Measurements from ENCODE around the gene MAJIN. TPM values are rescaled to one million over a fixed set of nuclear protein-coding genes. Genes with fewer than 3 reads are reported as not detected.

The MAJIN gene
- total RNA-seq, 2 donors from 2014 or later: 7.4 TPM; not detected in 1

DNA sequence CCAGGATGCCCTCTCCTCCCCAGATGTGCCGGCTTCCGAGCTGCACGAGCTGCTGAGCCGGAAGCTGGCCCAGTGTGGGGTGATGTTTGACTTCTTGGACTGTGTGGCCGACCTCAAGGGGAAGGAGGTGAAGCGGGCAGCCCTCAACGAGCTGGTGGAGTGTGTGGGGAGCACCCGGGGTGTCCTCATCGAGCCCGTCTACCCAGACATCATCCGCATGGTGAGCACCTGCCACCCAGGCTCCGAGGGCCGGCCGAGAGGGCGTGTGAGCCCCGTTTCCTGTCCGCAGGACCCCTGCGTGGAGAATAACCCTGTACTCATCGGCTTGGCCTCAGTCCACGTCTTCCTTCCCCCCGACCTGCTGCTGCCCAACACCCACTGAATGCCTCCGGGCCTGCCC, 45.2 kb downstream of the MAJIN start:
- DNase-seq (ENCODE audit: low spot score): no peak
- peaks cover 0 to 8% of the 10 kb centered on the region in 2 donors for H3K36me3 ChIP-seq
- 89% methylated on average over 21 of the region's 22 CpGs for whole genome bisulfite sequencing

GRCh38 chr11:64925536-64926436, 46.1 kb downstream of the MAJIN start:
- no peaks in the 10 kb centered on the region for H3K27me3 ChIP-seq (replicated peaks; ENCODE audit: insufficient read depth)
- no peak for DNase-seq (ENCODE audit: low spot score)
- WGBS: 60% methylated on average over 19 of the region's 24 CpGs
- H3K27ac ChIP-seq: no peak overlapping the region
- H3K36me3 ChIP-seq: peaks cover 0 to under 1% of the 10 kb centered on the region in 2 donors
- peak overlapping the region; percentile 97 to 98 for H3K4me3 ChIP-seq
- no peaks in the 10 kb centered on the region for H3K9me3 ChIP-seq
- peaks cover 7% of the 10 kb centered on the region for H3K4me1 ChIP-seq (replicated peaks)
- TF ChIP-seq POLR2A (IDR thresholded peaks at IDR 0.05) (no peak), POLR2AphosphoS5 (IDR thresholded peaks at IDR 0.05) (no peak)
- TF ChIP-seq, protein P1, sequence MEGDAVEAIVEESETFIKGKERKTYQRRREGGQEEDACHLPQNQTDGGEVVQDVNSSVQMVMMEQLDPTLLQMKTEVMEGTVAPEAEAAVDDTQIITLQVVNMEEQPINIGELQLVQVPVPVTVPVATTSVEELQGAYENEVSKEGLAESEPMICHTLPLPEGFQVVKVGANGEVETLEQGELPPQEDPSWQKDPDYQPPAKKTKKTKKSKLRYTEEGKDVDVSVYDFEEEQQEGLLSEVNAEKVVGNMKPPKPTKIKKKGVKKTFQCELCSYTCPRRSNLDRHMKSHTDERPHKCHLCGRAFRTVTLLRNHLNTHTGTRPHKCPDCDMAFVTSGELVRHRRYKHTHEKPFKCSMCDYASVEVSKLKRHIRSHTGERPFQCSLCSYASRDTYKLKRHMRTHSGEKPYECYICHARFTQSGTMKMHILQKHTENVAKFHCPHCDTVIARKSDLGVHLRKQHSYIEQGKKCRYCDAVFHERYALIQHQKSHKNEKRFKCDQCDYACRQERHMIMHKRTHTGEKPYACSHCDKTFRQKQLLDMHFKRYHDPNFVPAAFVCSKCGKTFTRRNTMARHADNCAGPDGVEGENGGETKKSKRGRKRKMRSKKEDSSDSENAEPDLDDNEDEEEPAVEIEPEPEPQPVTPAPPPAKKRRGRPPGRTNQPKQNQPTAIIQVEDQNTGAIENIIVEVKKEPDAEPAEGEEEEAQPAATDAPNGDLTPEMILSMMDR (IDR thresholded peaks at IDR 0.05): no peak
- intact Hi-C loops (cut with DNase I): no loop called here

More for the DNA sequence above, 45.2 kb downstream of the MAJIN start:
- H3K4me3 ChIP-seq: no peak overlapping the region
- intact Hi-C loops (cut with DNase I): no loop called here
- no peaks in the 10 kb centered on the region for H3K9me3 ChIP-seq
- TF ChIP-seq POLR2AphosphoS5 (IDR thresholded peaks at IDR 0.05): no peak
- no peak for TF ChIP-seq POLR2A (IDR thresholded peaks at IDR 0.05)
- TF ChIP-seq, protein P1 (IDR thresholded peaks at IDR 0.05): no peak
- peaks cover 7% of the 10 kb centered on the region for H3K4me1 ChIP-seq (replicated peaks)
- H3K27me3 ChIP-seq (replicated peaks; ENCODE audit: insufficient read depth): no peaks in the 10 kb centered on the region
- no peak overlapping the region for H3K27ac ChIP-seq

DNA sequence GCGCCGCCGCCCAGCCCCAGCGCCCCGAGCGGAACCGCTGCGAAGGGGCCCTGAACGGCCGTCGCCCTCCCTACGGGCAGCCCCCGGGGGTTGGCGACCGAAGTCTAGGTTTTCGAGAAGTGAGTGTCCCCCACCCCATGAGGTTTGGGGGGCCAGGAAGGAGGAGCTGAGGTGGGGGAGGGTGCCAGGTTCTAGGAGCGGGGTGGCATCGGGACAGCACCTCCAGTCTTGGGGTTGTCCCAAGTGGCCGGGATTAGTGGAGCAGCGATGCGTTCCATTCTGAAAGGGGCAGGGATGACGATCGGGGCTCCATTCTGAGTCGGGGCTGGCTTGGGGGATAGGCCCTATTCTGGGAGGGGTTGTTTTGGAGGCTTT, 47.0 kb downstream of the MAJIN start:
- H3K9me3 ChIP-seq: no peaks in the 10 kb centered on the region
- WGBS: 1% methylated on average over 24 of the region's 24 CpGs
- intact Hi-C loops (cut with DNase I): no loop called here
- DNase-seq (ENCODE audit: low spot score): no peak
- H3K27ac ChIP-seq: peak overlapping the region; percentile 91 to 96
- peaks cover 7% of the 10 kb centered on the region for H3K4me1 ChIP-seq (replicated peaks)
- no peak for TF ChIP-seq POLR2A (IDR thresholded peaks at IDR 0.05)
- TF ChIP-seq, protein P1 (IDR thresholded peaks at IDR 0.05): no peak
- peak overlapping the region; percentile 97 to 98 for H3K4me3 ChIP-seq
- no peaks in the 10 kb centered on the region for H3K36me3 ChIP-seq
- no peaks in the 10 kb centered on the region for H3K27me3 ChIP-seq (replicated peaks; ENCODE audit: insufficient read depth)

- intact Hi-C loops (cut with DNase I): no loop called here
- Histone ChIP-seq H3K4me3 (peak within 1 kb of the TSS; percentile 97 to 98), H3K4me1 (replicated peaks) (peaks cover 7% of the 10 kb centered on the region), H3K27ac (peak within 1 kb of the TSS; percentile 91 to 96), H3K9me3 (no peaks in the 10 kb centered on the region), H3K27me3 (replicated peaks; ENCODE audit: insufficient read depth) (no peaks in the 10 kb centered on the region), H3K36me3 (no peaks in the 10 kb centered on the region)
- DNase-seq (ENCODE audit: low spot score): peak; percentile 93
- TF ChIP-seq POLR2AphosphoS5 (IDR thresholded peaks at IDR 0.05) (peak; percentile 89), POLR2A (IDR thresholded peaks at IDR 0.05) (peak; percentile 78)
- TF ChIP-seq, protein P1 (IDR thresholded peaks at IDR 0.05): peak in 2 of 4 experiments; percentile 12 to 31
- WGBS: 2% methylated on average over 47 of the region's 47 CpGs
These were observed 47.7 kb downstream of the MAJIN start, which contains the start of gene PPP2R5B for GRCh38 chr11:64923944-64924909. TSS of gene PPP2R5B (plus strand) at chr11:64924689. CDS start at chr11:64925735, 1,046 bp downstream.

Data from prostate gland (tissue), 2 donors.